Measurements from ENCODE around the gene CCBE1.
"Not testable (repeated sequence)": the region's sequence is repeated elsewhere in the genome, so short reads cannot be mapped to it uniquely, and the experiment has no call there.

The CCBE1 gene

GRCh38 chr18:59697236-59697932 is at the start of gene CCBE1:
TSS of gene CCBE1 (minus strand) at chr18:59697423.
- H3K27ac ChIP-seq (ENCODE audit: low read length): no peak within 1 kb of the TSS
- H3K36me3 ChIP-seq (ENCODE audit: control insufficient read depth, low read depth, low read length): no peaks in the 10 kb centered on the region
- H3K9ac ChIP-seq (ENCODE audit: low read length): peak within 1 kb of the TSS; percentile 31
- H3K4me1 ChIP-seq (ENCODE audit: control insufficient read depth, low read depth, low read length): peaks cover 49% of the 10 kb centered on the region
- no peaks in the 10 kb centered on the region for H3K9me3 ChIP-seq (ENCODE audit: control insufficient read depth, low read depth, low read length)
- peaks cover 57% of the 10 kb centered on the region for H3K27me3 ChIP-seq (ENCODE audit: control insufficient read depth, insufficient read depth, low read length)
- peak within 1 kb of the TSS; percentile 64 for H3K4me3 ChIP-seq (ENCODE audit: low read length)

- no peak overlapping the region for H3K27ac ChIP-seq (ENCODE audit: low read length)
Measured at GRCh38 chr18:59744271-59744721, 47.1 kb upstream of the CCBE1 start.

GRCh38 chr18:59743566-59743965 is 46.3 kb upstream of the CCBE1 start:
- Histone ChIP-seq H3K9me3 (ENCODE audit: control insufficient read depth, low read depth, low read length) (no peaks in the 10 kb centered on the region), H3K4me1 (ENCODE audit: control insufficient read depth, low read depth, low read length) (no peaks in the 10 kb centered on the region), H3K27ac (ENCODE audit: low read length) (no peak overlapping the region)

More at GRCh38 chr18:59744271-59744721, 47.1 kb upstream of the CCBE1 start:
- no peak overlapping the region for H3K4me3 ChIP-seq (ENCODE audit: low read length)
- no peak overlapping the region for H3K9ac ChIP-seq (ENCODE audit: low read length)
- no peaks in the 10 kb centered on the region for H3K27me3 ChIP-seq (ENCODE audit: control insufficient read depth, insufficient read depth, low read length)
- no peaks in the 10 kb centered on the region for H3K36me3 ChIP-seq (ENCODE audit: control insufficient read depth, low read depth, low read length)
- no peaks in the 10 kb centered on the region for H3K4me1 ChIP-seq (ENCODE audit: control insufficient read depth, low read depth, low read length)
- no peaks in the 10 kb centered on the region for H3K9me3 ChIP-seq (ENCODE audit: control insufficient read depth, low read depth, low read length)

GRCh38 chr18:59742325-59743111 is 45.3 kb upstream of the CCBE1 start:
- Histone ChIP-seq H3K4me1 (ENCODE audit: control insufficient read depth, low read depth, low read length) (no peaks in the 10 kb centered on the region), H3K4me3 (ENCODE audit: low read length) (no peak overlapping the region), H3K36me3 (ENCODE audit: control insufficient read depth, low read depth, low read length) (no peaks in the 10 kb centered on the region), H3K27ac (ENCODE audit: low read length) (no peak overlapping the region), H3K27me3 (ENCODE audit: control insufficient read depth, insufficient read depth, low read length) (no peaks in the 10 kb centered on the region), H3K9me3 (ENCODE audit: control insufficient read depth, low read depth, low read length) (no peaks in the 10 kb centered on the region), H3K9ac (ENCODE audit: low read length) (no peak overlapping the region)

More at GRCh38 chr18:59743566-59743965, 46.3 kb upstream of the CCBE1 start:
- H3K4me3 ChIP-seq (ENCODE audit: low read length): no peak overlapping the region
- H3K27me3 ChIP-seq (ENCODE audit: control insufficient read depth, insufficient read depth, low read length): no peaks in the 10 kb centered on the region
- no peaks in the 10 kb centered on the region for H3K36me3 ChIP-seq (ENCODE audit: control insufficient read depth, low read depth, low read length)
- H3K9ac ChIP-seq (ENCODE audit: low read length): no peak overlapping the region

- Histone ChIP-seq H3K4me3 (ENCODE audit: low read length) (no peak overlapping the region), H3K9ac (ENCODE audit: low read length) (no peak overlapping the region), H3K4me1 (ENCODE audit: control insufficient read depth, low read depth, low read length) (no peaks in the 10 kb centered on the region), H3K9me3 (ENCODE audit: control insufficient read depth, low read depth, low read length) (no peaks in the 10 kb centered on the region), H3K36me3 (ENCODE audit: control insufficient read depth, low read depth, low read length) (no peaks in the 10 kb centered on the region), H3K27ac (ENCODE audit: low read length) (no peak overlapping the region), H3K27me3 (ENCODE audit: control insufficient read depth, insufficient read depth, low read length) (no peaks in the 10 kb centered on the region)
Measured at GRCh38 chr18:59740141-59740540, 42.9 kb upstream of the CCBE1 start.

GRCh38 chr18:59737776-59738300 is 40.6 kb upstream of the CCBE1 start:
- H3K9ac ChIP-seq (ENCODE audit: low read length): no peak overlapping the region
- H3K4me3 ChIP-seq (ENCODE audit: low read length): no peak overlapping the region
- no peaks in the 10 kb centered on the region for H3K9me3 ChIP-seq (ENCODE audit: control insufficient read depth, low read depth, low read length)
- no peak overlapping the region for H3K27ac ChIP-seq (ENCODE audit: low read length)
- no peaks in the 10 kb centered on the region for H3K4me1 ChIP-seq (ENCODE audit: control insufficient read depth, low read depth, low read length)
- H3K36me3 ChIP-seq (ENCODE audit: control insufficient read depth, low read depth, low read length): no peaks in the 10 kb centered on the region
- no peaks in the 10 kb centered on the region for H3K27me3 ChIP-seq (ENCODE audit: control insufficient read depth, insufficient read depth, low read length)

GRCh38 chr18:59737335-59737734 is 40.1 kb upstream of the CCBE1 start:
- not testable (repeated sequence) for H3K27me3 ChIP-seq (ENCODE audit: control insufficient read depth, insufficient read depth, low read length); H3K4me1 ChIP-seq (ENCODE audit: control insufficient read depth, low read depth, low read length); H3K9ac ChIP-seq (ENCODE audit: low read length)

GRCh38 chr18:59736061-59736460 is 38.8 kb upstream of the CCBE1 start:
- H3K27me3 ChIP-seq (ENCODE audit: control insufficient read depth, insufficient read depth, low read length): no peaks in the 10 kb centered on the region
- H3K4me3 ChIP-seq (ENCODE audit: low read length): no peak overlapping the region
- no peak overlapping the region for H3K27ac ChIP-seq (ENCODE audit: low read length)
- H3K36me3 ChIP-seq (ENCODE audit: control insufficient read depth, low read depth, low read length): no peaks in the 10 kb centered on the region
- H3K4me1 ChIP-seq (ENCODE audit: control insufficient read depth, low read depth, low read length): no peaks in the 10 kb centered on the region
- H3K9ac ChIP-seq (ENCODE audit: low read length): no peak overlapping the region
- H3K9me3 ChIP-seq (ENCODE audit: control insufficient read depth, low read depth, low read length): no peaks in the 10 kb centered on the region

More at GRCh38 chr18:59737335-59737734, 40.1 kb upstream of the CCBE1 start:
- H3K36me3 ChIP-seq (ENCODE audit: control insufficient read depth, low read depth, low read length); H3K4me3 ChIP-seq (ENCODE audit: low read length); H3K27ac ChIP-seq (ENCODE audit: low read length); H3K9me3 ChIP-seq (ENCODE audit: control insufficient read depth, low read depth, low read length): not testable (repeated sequence)

GRCh38 chr18:59735269-59735860 is 38.1 kb upstream of the CCBE1 start:
- Histone ChIP-seq H3K9ac (ENCODE audit: low read length) (no peak overlapping the region), H3K36me3 (ENCODE audit: control insufficient read depth, low read depth, low read length) (no peaks in the 10 kb centered on the region), H3K4me3 (ENCODE audit: low read length) (no peak overlapping the region), H3K4me1 (ENCODE audit: control insufficient read depth, low read depth, low read length) (no peaks in the 10 kb centered on the region), H3K27me3 (ENCODE audit: control insufficient read depth, insufficient read depth, low read length) (no peaks in the 10 kb centered on the region), H3K27ac (ENCODE audit: low read length) (no peak overlapping the region), H3K9me3 (ENCODE audit: control insufficient read depth, low read depth, low read length) (no peaks in the 10 kb centered on the region)

GRCh38 chr18:59733421-59733820 is 36.2 kb upstream of the CCBE1 start:
- Histone ChIP-seq H3K4me1 (ENCODE audit: control insufficient read depth, low read depth, low read length) (no peaks in the 10 kb centered on the region), H3K36me3 (ENCODE audit: control insufficient read depth, low read depth, low read length) (no peaks in the 10 kb centered on the region), H3K27ac (ENCODE audit: low read length) (no peak overlapping the region), H3K27me3 (ENCODE audit: control insufficient read depth, insufficient read depth, low read length) (no peaks in the 10 kb centered on the region), H3K4me3 (ENCODE audit: low read length) (no peak overlapping the region), H3K9me3 (ENCODE audit: control insufficient read depth, low read depth, low read length) (no peaks in the 10 kb centered on the region), H3K9ac (ENCODE audit: low read length) (no peak overlapping the region)

GRCh38 chr18:59730896-59731295 is 33.7 kb upstream of the CCBE1 start:
- Histone ChIP-seq H3K27me3 (ENCODE audit: control insufficient read depth, insufficient read depth, low read length) (no peaks in the 10 kb centered on the region), H3K4me1 (ENCODE audit: control insufficient read depth, low read depth, low read length) (no peaks in the 10 kb centered on the region), H3K36me3 (ENCODE audit: control insufficient read depth, low read depth, low read length) (no peaks in the 10 kb centered on the region), H3K9me3 (ENCODE audit: control insufficient read depth, low read depth, low read length) (no peaks in the 10 kb centered on the region), H3K4me3 (ENCODE audit: low read length) (no peak overlapping the region), H3K27ac (ENCODE audit: low read length) (no peak overlapping the region), H3K9ac (ENCODE audit: low read length) (no peak overlapping the region)

Measured in iPS-18a (cell line).